HepG2 (cell line): ENCODE measurements around the gene SLC38A2. TPM values are rescaled to one million over a fixed set of nuclear protein-coding genes. Genes with fewer than 3 reads are reported as not detected.

Source experiments
- ARID2 ChIP-seq: sonication (generic); formaldehyde crosslinking; IDR thresholded peaks from 2 replicates; pipeline ENCODE4 v1.8.1; 2022; ENCODE audit warnings: mild to moderate bottlenecking, missing genetic modification reagents, borderline replicate concordance
- ASH2L ChIP-seq: fragments of 300-600, 200-600 bp; sonication (generic); IDR thresholded peaks from 2 replicates; pipeline ENCODE4 v1.7.0; 2017; ENCODE audit warnings: low read depth, mild to moderate bottlenecking, moderate library complexity, mixed read lengths, low read length; ENCODE audit not compliant: insufficient read length
- CBX1 ChIP-seq: IDR thresholded peaks from one replicate; pipeline ENCODE4 v1.6.1; 2016; ENCODE audit warnings: antibody characterized with exemption, low read depth
- FUBP1 ChIP-seq: sonication (generic); formaldehyde crosslinking; IDR thresholded peaks from 2 replicates; pipeline ENCODE4 v1.5.1; 2020; ENCODE audit warnings: missing genetic modification reagents, mild to moderate bottlenecking, borderline replicate concordance
- GABPA ChIP-seq, 2 experiments: IDR thresholded peaks; 2 replicates each; pipeline ENCODE4 v1.6.1; 2011 to 2016; ENCODE audit warnings: low read depth in 2 of 2, low read length in 1 of 2, missing biosample characterization in 1 of 2, missing genetic modification characterization in 1 of 2
- HDAC1 ChIP-seq: sonication (generic); formaldehyde crosslinking; IDR thresholded peaks from 2 replicates; pipeline ENCODE4 v1.5.1; 2020; ENCODE audit warnings: mild to moderate bottlenecking, missing genetic modification reagents
- KAT7 ChIP-seq: IDR thresholded peaks from 2 replicates; pipeline ENCODE4 v1.6.1; 2018; ENCODE audit warnings: borderline replicate concordance, missing compliant biosample characterization
- KLF13 ChIP-seq: sonication (generic); formaldehyde crosslinking; IDR thresholded peaks from 2 replicates; pipeline ENCODE4 v1.4.0; 2020; ENCODE audit warnings: mild to moderate bottlenecking, missing genetic modification reagents
- KLF15 ChIP-seq: sonication (generic); formaldehyde crosslinking; IDR thresholded peaks from 2 replicates; pipeline ENCODE4 v1.8.1; 2023; ENCODE audit warnings: borderline replicate concordance, mild to moderate bottlenecking, inconsistent platforms, missing genetic modification reagents, mixed read lengths
- NBN ChIP-seq: fragments of 450-650 bp; conservative IDR thresholded peaks from 2 replicates; pipeline ENCODE4 v1.6.1; 2017
- NFE2L1 ChIP-seq: sonication (generic); formaldehyde crosslinking; IDR thresholded peaks from 2 replicates; pipeline ENCODE4 v1.4.0; 2020; ENCODE audit warnings: missing genetic modification reagents, mild to moderate bottlenecking, borderline replicate concordance
- RARG ChIP-seq: sonication (generic); formaldehyde crosslinking; IDR thresholded peaks from 2 replicates; pipeline ENCODE4 v1.4.0; 2020; ENCODE audit warnings: low read depth, mild to moderate bottlenecking, missing genetic modification reagents
- SP4 ChIP-seq: sonication (generic); formaldehyde crosslinking; IDR thresholded peaks from 2 replicates; pipeline ENCODE4 v1.8.1; 2023; ENCODE audit warnings: mild to moderate bottlenecking, missing genetic modification reagents
- TFAP4 ChIP-seq: sonication (generic); IDR thresholded peaks from 2 replicates; pipeline ENCODE4 v1.6.1; 2016; ENCODE audit warnings: low read depth, borderline replicate concordance
- TGIF2 ChIP-seq: IDR thresholded peaks from 2 replicates; pipeline ENCODE4 v1.6.1; 2016; ENCODE audit warnings: control low read depth, missing compliant biosample characterization
- ZBTB14 ChIP-seq: sonication (generic); formaldehyde crosslinking; IDR thresholded peaks from 2 replicates; pipeline ENCODE4 v1.4.0; 2020; ENCODE audit warnings: missing genetic modification reagents
- ZBTB2 ChIP-seq: sonication (generic); formaldehyde crosslinking; IDR thresholded peaks from 2 replicates; pipeline ENCODE4 v1.8.0; 2022; ENCODE audit warnings: low read depth, missing genetic modification reagents
- ZEB1 ChIP-seq: IDR thresholded peaks from 2 replicates; pipeline ENCODE4 v1.6.1; 2012; ENCODE audit warnings: mild to moderate bottlenecking, low read depth, inconsistent platforms; ENCODE audit not compliant: insufficient replicate concordance
- ZFP36L1 ChIP-seq: sonication (generic); formaldehyde crosslinking; IDR thresholded peaks from 2 replicates; pipeline ENCODE4 v1.8.0; 2022; ENCODE audit warnings: mild to moderate bottlenecking, missing genetic modification reagents, moderate library complexity
- ZNF546 ChIP-seq: sonication (generic); formaldehyde crosslinking; conservative IDR thresholded peaks from 2 replicates; pipeline ENCODE4 v1.8.1; 2023; ENCODE audit warnings: mild to moderate bottlenecking, missing genetic modification reagents
- ZNF569 ChIP-seq: sonication (generic); formaldehyde crosslinking; IDR thresholded peaks from 2 replicates; pipeline ENCODE4 v1.5.0; 2020; ENCODE audit warnings: mild to moderate bottlenecking, missing genetic modification reagents, moderate library complexity, borderline replicate concordance
- ZNF800 ChIP-seq: sonication (generic); formaldehyde crosslinking; IDR thresholded peaks from 2 replicates; pipeline ENCODE4 v1.4.0; 2020; ENCODE audit warnings: missing genetic modification reagents
- polyA plus RNA-seq, 8 experiments: library from polyadenylated mRNA; depleted of rRNA in 3 of 8; stranded (reverse) in 7 of 8; unstranded in 1 of 8; fragments of >200 nt; fragmentation: Illumina TruSeq in 4 of 8; extraction: Trizol in 4 of 8; gene quantifications; 2 replicates each; pipeline versions ENCODE4 v1.2.1 to v1.2.3, GENCODE V29; 2011 to 2016; ENCODE audit warnings: low read depth in 4 of 8, missing spikeins in 1 of 8, mixed read lengths in 1 of 8; ENCODE audit not compliant: insufficient read depth in 1 of 8
- total RNA-seq, 5 experiments: library from RNA; depleted of rRNA; stranded (reverse); fragments of >200 nt; fragmentation: Illumina TruSeq; extraction: Trizol; gene quantifications; 2 replicates each; pipeline ENCODE4 v1.2.3, GENCODE V29; 2016; ENCODE audit warnings: low read depth in 1 of 5

Gene SLC38A2
- total and polyA plus RNA-seq, 2 of the 13 experiments (the other 11 are each of a cell fraction or from before 2014, with no cell fraction given) = 368 to 880 TPM

GRCh38 chr12:46371718-46372543 lies 642 bp downstream of the SLC38A2 start (continued):
- TF ChIP-seq ZBTB14 (CRISPR knock-in tag) (no peak), NBN (no peak), ZNF800 (CRISPR knock-in tag) (no peak; the same call in 1 of the 2 replicates), GABPA (IDR thresholded peaks at IDR 0.05; ENCODE audit: low read depth, low read length) (no peak), GABPA (CRISPR knock-in tag; IDR thresholded peaks at IDR 0.05; ENCODE audit: low read depth) (no peak), ZFP36L1 (CRISPR knock-in tag) (no peak), ZNF546 (CRISPR knock-in tag) (no peak), ZBTB2 (CRISPR knock-in tag) (peak; percentile 20), ZNF569 (CRISPR knock-in tag) (no peak), CBX1 (no peak), ZEB1 (no peak), KAT7 (peak; percentile 92; the same call in 1 of the 2 replicates), SP4 (CRISPR knock-in tag) (0 out of 2 replicates have a peak, but pooled peaks have one; percentile 11), NFE2L1 (no peak), HDAC1 (0 out of 2 replicates have a peak, but pooled peaks have one; percentile 17), KLF13 (CRISPR knock-in tag) (no peak), KLF15 (CRISPR knock-in tag) (no peak), TFAP4 (no peak), FUBP1 (CRISPR knock-in tag) (no peak; the same call in 1 of the 2 replicates), TGIF2 (CRISPR knock-in tag) (0 out of 2 replicates have a peak, but pooled peaks have one; percentile 12), ARID2 (CRISPR knock-in tag) (no peak), ASH2L (peak; percentile 81), RARG (CRISPR knock-in tag) (no peak)
